Progenitor cell of endocrine pancreas (in vitro differentiated cells): ENCODE results near the gene MTHFSD. TPM values are rescaled to one million over a fixed set of nuclear protein-coding genes. Genes with fewer than 3 reads are reported as not detected.
A peak's percentile ranks its signal among the peaks of the same experiment; 100 is the strongest.

Experiments used
- DNase-seq: peaks from one replicate; pipeline ENCODE4 v3.0.0; 2021; ENCODE audit warnings: low spot score; ENCODE audit not compliant: unreplicated experiment
- H3K27ac Mint-ChIP-seq: 2 replicates; pipeline ENCODE4 v1.8.0; 2021; ENCODE audit warnings: mild to moderate bottlenecking, moderate library complexity, mixed read lengths
- H3K27me3 Mint-ChIP-seq: 2 replicates; pipeline ENCODE4 v1.8.0; 2021; ENCODE audit warnings: mixed read lengths
- H3K36me3 Mint-ChIP-seq: 2 replicates; pipeline ENCODE4 v1.8.0; 2022; ENCODE audit warnings: mixed read lengths; ENCODE audit not compliant: insufficient read depth
- H3K4me1 Mint-ChIP-seq: 2 replicates; pipeline ENCODE4 v1.8.0; 2021; ENCODE audit warnings: low read depth, mixed read lengths
- H3K4me3 Mint-ChIP-seq: 2 replicates; pipeline ENCODE4 v1.8.0; 2021; ENCODE audit warnings: low read depth, mild to moderate bottlenecking, moderate library complexity, mixed read lengths
- H3K9me3 Mint-ChIP-seq: 2 replicates; pipeline ENCODE4 v1.8.0; 2021; ENCODE audit warnings: low read depth, mixed read lengths
- CTCF ChIP-seq: fragments of 200-600 bp; sonication (generic); IDR thresholded peaks from one replicate; pipeline ENCODE4 v1.5.0; 2021; ENCODE audit warnings: antibody characterized with exemption, mild to moderate bottlenecking; ENCODE audit not compliant: unreplicated experiment
- total RNA-seq: library from RNA; stranded (reverse); gene quantifications from 2 replicates; pipeline ENCODE4 v1.2.1, GENCODE V29; 2021

The MTHFSD gene
- total RNA-seq, 1 donor from 2014 or later = 21.8 TPM

DNA sequence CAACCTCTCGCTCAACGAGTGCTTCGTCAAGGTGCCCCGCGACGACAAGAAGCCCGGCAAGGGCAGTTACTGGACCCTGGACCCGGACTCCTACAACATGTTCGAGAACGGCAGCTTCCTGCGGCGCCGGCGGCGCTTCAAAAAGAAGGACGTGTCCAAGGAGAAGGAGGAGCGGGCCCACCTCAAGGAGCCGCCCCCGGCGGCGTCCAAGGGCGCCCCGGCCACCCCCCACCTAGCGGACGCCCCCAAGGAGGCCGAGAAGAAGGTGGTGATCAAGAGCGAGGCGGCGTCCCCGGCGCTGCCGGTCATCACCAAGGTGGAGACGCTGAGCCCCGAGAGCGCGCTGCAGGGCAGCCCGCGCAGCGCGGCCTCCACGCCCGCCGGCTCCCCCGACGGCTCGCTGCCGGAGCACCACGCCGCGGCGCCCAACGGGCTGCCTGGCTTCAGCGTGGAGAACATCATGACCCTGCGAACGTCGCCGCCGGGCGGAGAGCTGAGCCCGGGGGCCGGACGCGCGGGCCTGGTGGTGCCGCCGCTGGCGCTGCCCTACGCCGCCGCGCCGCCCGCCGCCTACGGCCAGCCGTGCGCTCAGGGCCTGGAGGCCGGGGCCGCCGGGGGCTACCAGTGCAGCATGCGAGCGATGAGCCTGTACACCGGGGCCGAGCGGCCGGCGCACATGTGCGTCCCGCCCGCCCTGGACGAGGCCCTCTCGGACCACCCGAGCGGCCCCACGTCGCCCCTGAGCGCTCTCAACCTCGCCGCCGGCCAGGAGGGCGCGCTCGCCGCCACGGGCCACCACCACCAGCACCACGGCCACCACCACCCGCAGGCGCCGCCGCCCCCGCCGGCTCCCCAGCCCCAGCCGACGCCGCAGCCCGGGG is 12.9 kb upstream of the MTHFSD start:
- Mint-ChIP-seq H3K9me3 (no peaks in the 10 kb centered on the region), H3K27ac (no peak overlapping the region), H3K36me3 (no peaks in the 10 kb centered on the region), H3K4me1 (peaks cover 11% of the 10 kb centered on the region), H3K27me3 (peaks cover 83% of the 10 kb centered on the region), H3K4me3 (no peak overlapping the region)
- TF ChIP-seq CTCF = no peak
- DNase-seq = no peak

DNA sequence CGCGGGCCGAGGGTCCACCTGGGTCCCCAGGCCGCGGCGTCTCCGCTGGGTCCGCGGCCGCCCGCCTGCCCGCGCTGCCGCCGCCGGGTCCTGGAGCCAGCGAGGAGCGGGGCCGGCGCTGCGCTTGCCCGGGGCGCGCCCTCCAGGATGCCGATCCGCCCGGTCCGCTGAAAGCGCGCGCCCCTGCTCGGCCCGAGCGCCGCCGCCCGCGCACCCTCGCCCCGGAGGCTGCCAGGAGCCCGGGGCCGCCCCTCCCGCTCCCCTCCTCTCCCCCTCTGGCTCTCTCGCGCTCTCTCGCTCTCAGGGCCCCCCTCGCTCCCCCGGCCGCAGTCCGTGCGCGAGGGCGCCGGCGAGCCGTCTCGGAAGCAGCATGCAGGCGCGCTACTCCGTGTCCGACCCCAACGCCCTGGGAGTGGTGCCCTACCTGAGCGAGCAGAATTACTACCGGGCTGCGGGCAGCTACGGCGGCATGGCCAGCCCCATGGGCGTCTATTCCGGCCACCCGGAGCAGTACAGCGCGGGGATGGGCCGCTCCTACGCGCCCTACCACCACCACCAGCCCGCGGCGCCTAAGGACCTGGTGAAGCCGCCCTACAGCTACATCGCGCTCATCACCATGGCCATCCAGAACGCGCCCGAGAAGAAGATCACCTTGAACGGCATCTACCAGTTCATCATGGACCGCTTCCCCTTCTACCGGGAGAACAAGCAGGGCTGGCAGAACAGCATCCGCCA is 12.1 kb upstream of the MTHFSD start:
- no peak for DNase-seq
- no peak for TF ChIP-seq CTCF
- Mint-ChIP-seq H3K4me3 (peak overlapping the region; percentile 38), H3K4me1 (peaks cover 11% of the 10 kb centered on the region), H3K36me3 (no peaks in the 10 kb centered on the region), H3K9me3 (no peaks in the 10 kb centered on the region), H3K27me3 (peaks cover 81% of the 10 kb centered on the region), H3K27ac (no peak overlapping the region)

- Mint-ChIP-seq H3K9me3 (no peaks in the 10 kb centered on the region), H3K4me1 (peaks cover 11% of the 10 kb centered on the region), H3K27ac (no peak within 1 kb of the TSS), H3K27me3 (peaks cover 79% of the 10 kb centered on the region), H3K4me3 (peak within 1 kb of the TSS; percentile 38), H3K36me3 (no peaks in the 10 kb centered on the region)
- TF ChIP-seq CTCF = no peak
- peak; percentile 60 for DNase-seq
These were observed 11.5 kb upstream of the MTHFSD start, which contains the start of gene FOXC2 for GRCh38 chr16:86566601-86566965. Gene FOXC2 (plus strand): TSS chr16:86566829. CDS start chr16:86567336, 507 bp downstream.

- Mint-ChIP-seq H3K4me3 (no peak overlapping the region), H3K36me3 (no peaks in the 10 kb centered on the region), H3K27me3 (peaks cover 76% of the 10 kb centered on the region), H3K27ac (no peak overlapping the region), H3K9me3 (no peaks in the 10 kb centered on the region), H3K4me1 (peaks cover 11% of the 10 kb centered on the region)
- no peak for DNase-seq
- no peak for TF ChIP-seq CTCF
These were observed 10.8 kb upstream of the MTHFSD start for GRCh38 chr16:86565644-86566511.

GRCh38 chr16:86565181-86565631 is 10.2 kb upstream of the MTHFSD start:
- no peaks in the 10 kb centered on the region for H3K9me3 Mint-ChIP-seq
- no peak for TF ChIP-seq CTCF
- H3K36me3 Mint-ChIP-seq = no peaks in the 10 kb centered on the region
- H3K27ac Mint-ChIP-seq = no peak overlapping the region
- H3K27me3 Mint-ChIP-seq = peaks cover 74% of the 10 kb centered on the region
- H3K4me3 Mint-ChIP-seq = no peak overlapping the region
- no peak for DNase-seq
- peaks cover 11% of the 10 kb centered on the region for H3K4me1 Mint-ChIP-seq
